HG03060 (cell line): ENCODE results near the gene CLEC9A.
"Not testable (repeated sequence)": the region's sequence is repeated elsewhere in the genome, so short reads cannot be mapped to it uniquely, and the experiment has no call there.

Source experiments
- ATAC-seq: cut with Tn5 transposase; IDR thresholded peaks from one replicate; pipeline ENCODE4 v1.9.1; 2021; ENCODE audit warnings: low read depth, moderate number of reproducible peaks; ENCODE audit not compliant: unreplicated experiment

CLEC9A gene

GRCh38 chr12:10030446-10030845 is at the start of gene CLEC9A:
CLEC9A (plus strand) TSS chr12:10030682; CDS start chr12:10052688, 22,006 bp downstream.
- no peak for ATAC-seq

- ATAC-seq, result no peak
These were observed 38.6 kb upstream of the CLEC9A start for GRCh38 chr12:9991876-9992275.

GRCh38 chr12:9992296-9992695 is 38.2 kb upstream of the CLEC9A start:
- ATAC-seq, result no peak

- ATAC-seq, result no peak
These were observed 31.5 kb upstream of the CLEC9A start, which contains the start of gene CLEC1B for GRCh38 chr12:9999016-9999415. CLEC1B (minus strand) TSS chr12:9999121; CDS start chr12:9999100, 21 bp downstream.

DNA sequence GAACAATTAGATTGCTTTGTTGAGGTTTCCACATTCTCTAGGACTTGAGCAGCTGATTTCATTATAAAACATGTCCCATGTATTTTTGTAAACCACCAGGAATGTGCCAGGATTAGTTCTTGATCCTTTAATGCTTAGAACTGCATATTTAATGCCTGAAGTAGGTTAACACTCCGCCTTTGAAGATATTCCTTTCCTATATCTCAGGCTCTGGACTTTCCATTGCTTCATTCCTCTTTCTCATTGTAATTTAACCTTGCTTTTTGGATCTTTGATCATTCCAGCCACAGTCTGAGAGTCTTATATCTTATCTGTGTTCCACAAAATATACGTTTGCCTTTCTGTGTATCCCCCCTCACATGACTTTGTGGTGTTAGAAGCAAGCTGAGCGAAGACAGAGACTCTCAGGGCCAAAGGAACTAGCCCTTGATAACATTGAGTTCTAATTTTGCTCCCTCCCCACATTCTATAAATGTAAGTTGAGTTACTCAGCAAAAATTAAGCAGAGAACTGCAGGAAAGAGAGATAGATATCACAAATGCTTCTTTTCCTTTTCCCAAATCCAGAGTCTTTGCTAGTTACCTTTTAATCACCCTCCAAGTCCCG is 29.2 kb upstream of the CLEC9A start:
- ATAC-seq, result no peak

GRCh38 chr12:10012630-10013330 is 17.7 kb upstream of the CLEC9A start:
- no peak for ATAC-seq

DNA sequence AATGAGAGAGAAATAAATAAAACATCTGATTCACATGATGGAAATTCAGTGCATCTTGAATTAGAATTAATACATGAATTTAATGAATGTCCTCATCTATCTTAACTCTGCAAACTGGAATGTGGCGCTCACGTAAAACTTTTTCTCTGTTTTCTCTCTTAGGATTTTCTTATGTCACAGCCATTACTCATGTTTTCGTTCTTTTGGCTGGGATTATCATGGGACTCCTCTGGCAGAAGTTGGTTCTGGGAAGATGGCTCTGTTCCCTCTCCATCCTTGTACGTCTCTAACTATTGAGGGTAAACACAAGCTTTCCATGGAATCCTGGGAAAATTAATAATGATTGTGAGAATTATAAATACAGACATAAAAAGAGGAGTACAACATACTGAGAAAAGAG is 15.0 kb upstream of the CLEC9A start:
- ATAC-seq, result no peak

- ATAC-seq, result no peak
These were observed 13.6 kb upstream of the CLEC9A start for GRCh38 chr12:10016881-10017280.

DNA sequence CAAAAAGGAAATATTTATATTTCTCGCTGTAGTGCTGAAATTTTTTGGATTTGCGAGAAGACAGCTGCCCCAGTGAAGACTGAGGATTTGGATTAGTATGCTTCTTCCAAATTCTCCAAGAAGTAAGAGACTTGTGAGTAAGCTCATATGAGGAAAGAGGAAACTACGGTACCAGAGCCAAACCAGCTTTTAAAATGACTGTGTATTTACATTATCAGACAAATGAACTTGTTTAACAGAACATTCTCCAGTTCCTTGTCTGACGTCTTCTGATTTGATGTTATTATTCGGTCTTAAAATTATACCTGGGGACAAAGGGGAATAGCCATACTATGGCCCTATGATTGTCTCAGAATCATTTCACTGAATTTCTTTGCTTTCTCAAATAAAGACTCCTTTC is 12.1 kb upstream of the CLEC9A start:
- no peak for ATAC-seq

DNA sequence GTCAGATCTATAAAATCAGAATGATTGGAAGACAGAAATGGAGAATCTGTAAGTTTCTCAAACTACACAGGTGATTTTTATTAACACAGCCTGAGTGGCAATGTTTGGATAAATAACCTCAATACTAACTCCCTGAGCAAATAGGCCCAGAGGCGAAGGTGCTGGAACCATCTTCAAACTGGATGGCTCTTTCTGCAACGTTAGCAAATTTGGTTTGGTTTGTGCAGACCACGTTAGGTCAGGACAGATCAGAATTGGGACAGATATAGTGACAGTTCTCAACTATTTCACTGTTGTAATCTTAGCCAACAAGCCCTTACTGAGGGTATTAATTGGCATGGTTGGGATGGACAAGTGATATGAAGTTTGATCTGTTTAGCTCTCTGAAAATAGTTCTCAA is 9.1 kb upstream of the CLEC9A start:
- ATAC-seq, result no peak

DNA sequence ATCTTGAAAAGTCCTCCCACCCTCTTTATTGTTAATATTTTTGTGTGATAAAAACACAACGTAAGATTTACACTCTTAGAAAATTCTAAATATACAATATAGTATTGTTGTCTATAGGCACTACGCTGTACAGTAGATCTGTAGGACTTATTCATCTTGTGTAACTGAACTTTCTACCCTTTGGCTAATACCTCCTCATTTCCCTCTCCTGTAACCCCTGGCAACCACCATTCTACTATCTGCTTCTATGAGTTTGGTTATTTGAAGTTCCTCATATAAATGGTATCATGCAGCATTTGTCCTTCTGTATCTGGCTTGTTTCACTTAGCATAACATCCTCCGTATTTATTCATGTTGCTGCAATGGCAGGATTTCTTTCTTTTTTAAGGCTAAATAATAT is 5.2 kb upstream of the CLEC9A start:
- no peak for ATAC-seq

DNA sequence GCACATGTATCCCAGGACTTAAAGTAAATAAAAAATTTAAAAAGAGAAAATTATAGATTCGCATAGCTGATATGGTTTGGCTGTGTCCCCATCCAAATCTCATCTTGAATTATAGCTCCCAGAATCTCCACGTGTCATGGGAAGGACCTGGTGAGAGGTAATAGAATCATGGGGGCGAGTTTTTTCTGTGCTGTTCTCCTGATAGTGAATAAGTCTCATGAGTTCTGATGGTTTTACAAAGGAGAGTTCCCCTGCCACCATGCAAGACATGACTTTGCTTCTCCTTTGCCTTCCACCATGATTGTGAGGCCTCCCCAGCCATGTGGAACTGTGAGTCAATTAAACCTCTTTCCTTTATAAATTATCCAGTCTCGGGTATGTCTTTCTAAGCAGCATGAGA is 3.8 kb upstream of the CLEC9A start:
- ATAC-seq, result not testable (repeated sequence)

GRCh38 chr12:10027311-10027710 is 3.2 kb upstream of the CLEC9A start:
- no peak for ATAC-seq

- no peak for ATAC-seq
These were observed 2.8 kb upstream of the CLEC9A start for GRCh38 chr12:10027721-10028120.

DNA sequence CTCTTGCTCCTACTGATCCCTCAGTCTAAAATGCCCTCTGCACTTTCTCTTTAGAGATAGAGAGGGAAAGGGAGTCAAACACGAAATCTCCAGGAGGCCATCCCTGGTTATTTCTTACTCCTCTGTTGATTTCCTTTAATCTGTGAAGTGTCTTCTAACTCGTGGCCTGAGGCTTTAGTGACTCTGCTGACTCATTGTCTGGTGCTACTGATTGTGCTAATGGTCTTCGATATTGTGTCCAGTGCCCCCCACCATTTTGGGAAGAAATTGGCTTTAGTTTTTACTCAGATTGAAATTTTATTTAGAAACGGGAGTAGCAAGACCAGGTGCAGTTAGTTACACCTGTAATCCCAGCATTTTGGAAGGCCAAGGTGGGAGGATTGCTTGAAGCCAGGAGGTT is 839 bp downstream of the CLEC9A start:
- ATAC-seq, result no peak

- ATAC-seq, result no peak
These were observed 1.3 kb downstream of the CLEC9A start for GRCh38 chr12:10031771-10032175.

DNA sequence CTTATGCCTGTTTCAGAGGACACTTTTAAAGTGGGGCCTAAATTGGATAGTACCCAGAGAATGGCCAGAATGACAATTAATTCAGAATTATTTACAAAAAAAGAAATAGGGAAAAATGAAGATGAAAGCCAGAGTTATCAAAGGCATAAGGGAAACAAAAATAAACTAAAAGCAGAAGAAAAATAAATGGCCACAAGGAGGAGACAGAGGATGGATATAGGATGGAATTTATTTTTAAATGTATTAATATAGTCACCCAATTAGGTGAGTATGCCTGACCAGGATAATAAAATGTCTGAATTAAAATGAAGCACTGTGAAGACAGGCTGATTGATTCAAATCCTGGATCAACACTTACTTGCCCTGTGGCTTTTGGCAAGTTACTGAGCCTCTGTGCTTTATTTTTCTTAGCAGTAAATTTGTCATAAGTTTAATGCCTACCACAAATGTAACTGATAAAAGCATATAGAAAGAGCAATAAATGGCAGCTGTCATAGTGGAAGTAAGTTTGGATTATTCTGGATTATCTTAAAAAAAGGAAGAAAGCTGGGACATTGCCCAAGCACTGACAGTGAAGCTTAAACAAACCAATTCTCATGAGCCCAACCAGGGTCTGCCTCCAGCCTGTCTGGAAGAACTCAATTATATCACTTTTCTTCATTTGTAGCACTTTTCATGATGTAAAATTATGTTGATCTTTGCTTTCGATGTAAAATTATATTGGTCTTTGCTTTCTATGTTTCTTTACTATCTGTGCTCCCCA is 3.5 kb downstream of the CLEC9A start:
- ATAC-seq, result no peak

DNA sequence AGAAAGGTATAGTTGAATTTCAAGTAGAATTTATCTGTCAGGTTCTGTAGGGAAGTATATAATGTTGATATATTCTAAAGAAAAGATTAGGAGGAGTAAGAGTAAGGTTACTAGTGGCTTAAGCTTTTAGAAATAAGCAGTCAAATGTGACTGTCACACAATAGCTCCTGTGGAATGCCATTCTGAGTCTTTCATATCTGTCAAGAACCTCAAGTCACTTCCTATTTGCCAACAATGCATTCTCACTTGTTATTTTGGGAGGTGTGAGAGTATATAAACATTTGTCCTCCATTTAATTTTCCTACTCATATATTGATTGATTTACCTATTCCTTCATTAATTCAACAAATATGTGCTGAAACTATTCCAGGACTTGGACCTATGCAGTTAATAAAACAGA is 11.7 kb downstream of the CLEC9A start:
- no peak for ATAC-seq

- ATAC-seq, result no peak
These were observed 18.0 kb downstream of the CLEC9A start for GRCh38 chr12:10048526-10048925.

DNA sequence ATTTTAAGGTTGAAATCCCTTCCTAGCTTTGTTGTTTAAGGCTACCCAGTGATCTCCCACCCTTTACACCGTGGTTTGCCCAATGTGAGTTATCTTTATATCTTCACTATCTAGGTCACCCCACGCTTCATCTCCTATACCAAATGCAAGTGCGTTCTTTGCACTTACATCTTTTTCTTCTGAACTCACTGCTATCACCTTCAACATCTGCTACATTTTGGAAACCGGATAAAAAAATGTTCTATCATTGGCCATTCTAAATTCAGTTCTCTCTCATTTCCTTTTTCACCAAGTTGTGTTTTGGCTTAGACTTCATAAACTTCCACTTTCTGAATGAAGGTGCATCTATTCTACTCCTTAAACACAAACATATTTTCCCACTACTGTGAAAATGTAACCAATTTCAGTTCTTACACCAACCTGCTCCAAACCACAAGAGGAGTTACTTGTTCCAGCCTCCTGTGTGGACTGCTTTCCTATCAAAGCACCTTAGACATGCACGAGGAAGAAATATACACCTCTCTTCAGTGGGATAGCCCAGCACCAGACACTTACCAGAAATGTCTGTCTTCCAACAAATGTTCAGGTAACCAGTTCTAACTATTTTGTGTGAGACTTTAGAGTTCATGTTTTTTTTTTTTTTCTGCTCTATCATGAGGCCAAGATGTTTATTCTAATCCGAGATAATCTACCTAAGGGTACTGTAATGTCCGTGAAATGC is 21.9 kb downstream of the CLEC9A start:
- no peak for ATAC-seq

GRCh38 chr12:10058387-10058786 is 27.9 kb downstream of the CLEC9A start:
- ATAC-seq, result no peak
